WERI-Rb-1 (cell line): ENCODE data around the gene ERMARD.
A peak's percentile ranks its signal among the peaks of the same experiment; 100 is the strongest.

ENCODE experiments used
- DNase-seq: peaks from one replicate; pipeline ENCODE4 v3.0.0-alpha.2; 2020
- H3K27ac ChIP-seq: fragments of 250-450 bp; sonication (Bioruptor Pico); 2 replicates; pipeline ENCODE4 v1.5.1; 2020; ENCODE audit warnings: mild to moderate bottlenecking, moderate library complexity
- H3K27me3 ChIP-seq: fragments of 250-450 bp; sonication (Bioruptor Pico); 2 replicates; pipeline ENCODE4 v1.5.1; 2021; ENCODE audit warnings: mild to moderate bottlenecking, low read depth, moderate library complexity; ENCODE audit not compliant: insufficient read depth, severe bottlenecking
- H3K36me3 ChIP-seq: fragments of 250-450 bp; sonication (Bioruptor Pico); 2 replicates; pipeline ENCODE4 v1.5.1; 2020; ENCODE audit warnings: mild to moderate bottlenecking, moderate library complexity
- H3K4me3 ChIP-seq: 2 replicates; pipeline ENCODE4 v1.5.1; 2011; ENCODE audit warnings: low read depth, mild to moderate bottlenecking, control low read depth, low read length
- H3K9me3 ChIP-seq: fragments of 250-450 bp; sonication (Bioruptor Pico); 2 replicates; pipeline ENCODE4 v1.5.1; 2021; ENCODE audit warnings: mild to moderate bottlenecking, moderate library complexity; ENCODE audit not compliant: severe bottlenecking
- TF ChIP-seq, protein P1 (sequence below): IDR thresholded peaks from 2 replicates; pipeline ENCODE4 v1.5.1; 2011; ENCODE audit warnings: low read depth, mild to moderate bottlenecking, control low read depth, inconsistent platforms, low read length

ERMARD gene

DNA sequence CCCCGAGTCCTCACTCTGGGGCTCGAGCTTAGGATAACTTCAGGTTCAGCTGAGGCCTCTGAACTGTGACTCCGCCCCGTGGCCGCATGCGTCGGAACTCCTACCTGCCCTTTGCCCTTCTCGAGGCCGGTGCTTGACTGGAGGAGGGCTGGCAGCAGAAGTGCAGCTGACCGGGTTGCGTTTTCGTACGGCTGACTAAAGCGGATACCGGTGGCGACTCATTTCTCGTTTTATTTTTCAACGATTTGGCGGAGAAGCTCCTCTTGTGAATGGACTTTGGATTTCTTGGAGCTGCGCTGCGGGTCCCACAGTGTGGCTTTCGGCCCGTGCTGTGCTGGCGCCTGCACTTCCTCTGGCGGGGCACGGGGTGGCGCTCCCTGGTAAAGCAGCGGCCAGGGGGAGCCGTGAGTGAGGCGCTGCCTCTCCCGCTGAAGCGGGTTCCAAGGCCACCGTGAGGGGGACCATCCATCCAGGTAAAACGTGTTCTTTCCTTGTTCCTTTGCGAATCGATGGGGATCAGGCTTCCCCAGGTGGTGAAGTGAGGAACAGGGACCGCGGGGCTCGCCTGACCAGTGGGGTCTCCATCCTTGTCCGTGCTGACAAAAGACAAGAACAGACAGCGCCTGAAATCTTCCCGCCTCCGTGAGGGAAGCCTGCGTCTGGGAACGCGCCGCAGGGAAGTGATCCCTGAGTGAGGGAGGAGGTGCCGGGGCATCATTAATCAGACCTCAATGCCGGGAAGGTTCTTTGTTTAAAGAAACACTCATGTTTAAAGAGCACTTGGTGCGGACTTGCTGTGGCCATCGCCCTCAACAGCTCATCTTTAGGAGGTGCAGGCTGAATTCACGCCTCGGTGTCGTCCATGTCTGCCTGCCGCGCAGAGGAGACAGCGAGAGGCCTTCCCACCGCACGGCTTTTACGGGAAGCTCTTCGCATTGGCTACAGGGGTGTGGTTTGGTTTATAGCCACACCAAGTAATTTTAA is 38.8 kb downstream of the ERMARD start:
- peak; percentile 80 for DNase-seq
- no peaks in the 10 kb centered on the region for H3K36me3 ChIP-seq
- peak overlapping the region; percentile 53 for H3K4me3 ChIP-seq
- TF ChIP-seq, protein P1, sequence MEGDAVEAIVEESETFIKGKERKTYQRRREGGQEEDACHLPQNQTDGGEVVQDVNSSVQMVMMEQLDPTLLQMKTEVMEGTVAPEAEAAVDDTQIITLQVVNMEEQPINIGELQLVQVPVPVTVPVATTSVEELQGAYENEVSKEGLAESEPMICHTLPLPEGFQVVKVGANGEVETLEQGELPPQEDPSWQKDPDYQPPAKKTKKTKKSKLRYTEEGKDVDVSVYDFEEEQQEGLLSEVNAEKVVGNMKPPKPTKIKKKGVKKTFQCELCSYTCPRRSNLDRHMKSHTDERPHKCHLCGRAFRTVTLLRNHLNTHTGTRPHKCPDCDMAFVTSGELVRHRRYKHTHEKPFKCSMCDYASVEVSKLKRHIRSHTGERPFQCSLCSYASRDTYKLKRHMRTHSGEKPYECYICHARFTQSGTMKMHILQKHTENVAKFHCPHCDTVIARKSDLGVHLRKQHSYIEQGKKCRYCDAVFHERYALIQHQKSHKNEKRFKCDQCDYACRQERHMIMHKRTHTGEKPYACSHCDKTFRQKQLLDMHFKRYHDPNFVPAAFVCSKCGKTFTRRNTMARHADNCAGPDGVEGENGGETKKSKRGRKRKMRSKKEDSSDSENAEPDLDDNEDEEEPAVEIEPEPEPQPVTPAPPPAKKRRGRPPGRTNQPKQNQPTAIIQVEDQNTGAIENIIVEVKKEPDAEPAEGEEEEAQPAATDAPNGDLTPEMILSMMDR = peak; percentile 94
- H3K27ac ChIP-seq = peak overlapping the region; percentile 66
- H3K9me3 ChIP-seq = no peaks in the 10 kb centered on the region
- no peaks in the 10 kb centered on the region for H3K27me3 ChIP-seq

DNA sequence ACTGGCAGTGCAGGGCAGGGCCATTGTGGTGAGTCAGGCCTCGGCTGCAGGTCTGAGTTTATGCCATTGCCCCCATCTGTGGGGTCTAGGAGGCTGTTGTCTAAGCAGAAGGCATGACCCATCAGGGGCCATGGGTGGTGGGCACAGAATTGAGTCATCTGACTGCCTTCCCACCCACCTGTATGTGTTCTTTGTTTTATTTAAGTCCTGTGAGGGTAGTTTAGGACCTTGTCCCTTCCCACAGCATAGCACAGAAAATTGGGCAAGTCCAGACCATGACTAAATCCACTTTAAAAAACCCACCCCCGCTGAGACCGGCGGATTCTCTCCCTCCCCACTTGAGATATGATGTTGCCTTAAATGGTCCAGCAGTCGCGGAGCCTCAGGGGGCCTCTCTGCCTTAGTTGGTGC is 40.3 kb downstream of the ERMARD start:
- DNase-seq = no peak
- H3K36me3 ChIP-seq = no peaks in the 10 kb centered on the region
- H3K4me3 ChIP-seq = no peak overlapping the region
- no peaks in the 10 kb centered on the region for H3K27me3 ChIP-seq
- no peaks in the 10 kb centered on the region for H3K9me3 ChIP-seq
- TF ChIP-seq, protein P1 = no peak
- no peak overlapping the region for H3K27ac ChIP-seq

DNA sequence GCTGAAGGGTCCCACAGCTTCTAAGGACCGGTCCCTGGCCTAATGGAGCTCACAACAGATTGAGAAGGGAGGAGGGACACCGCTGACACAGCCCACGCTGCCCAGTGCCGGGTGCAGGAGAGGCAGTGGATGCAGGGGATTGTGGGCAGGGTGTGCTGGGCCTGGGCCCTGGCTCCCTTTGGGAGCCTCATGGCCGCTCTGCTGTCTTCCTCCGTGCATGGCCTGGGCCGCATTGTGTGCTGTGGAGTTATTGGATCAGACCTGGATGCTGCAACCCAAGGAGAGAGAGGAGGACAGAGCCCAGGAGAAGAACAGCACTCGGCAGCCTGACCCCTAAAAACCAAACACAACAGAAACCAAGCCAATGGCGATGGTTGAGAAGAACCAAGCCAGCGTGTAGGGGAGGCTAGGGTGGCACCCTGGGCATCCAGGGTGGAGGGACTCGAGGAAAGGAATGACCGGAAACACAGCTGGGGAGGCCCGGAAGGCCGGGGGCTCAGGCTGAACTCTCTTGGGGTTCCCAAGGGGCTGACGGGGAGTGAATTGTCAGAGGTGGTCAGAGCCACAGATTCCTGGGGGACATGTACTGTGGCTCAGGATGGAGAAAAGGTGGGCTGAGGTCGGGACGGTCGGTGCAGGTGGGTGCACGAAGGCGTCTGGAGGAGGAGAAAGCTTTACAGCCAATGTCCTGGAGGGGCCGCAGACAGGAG is 41.0 kb downstream of the ERMARD start:
- no peaks in the 10 kb centered on the region for H3K9me3 ChIP-seq
- no peak for DNase-seq
- TF ChIP-seq, protein P1 = no peak
- no peaks in the 10 kb centered on the region for H3K27me3 ChIP-seq
- H3K4me3 ChIP-seq = no peak overlapping the region
- no peaks in the 10 kb centered on the region for H3K36me3 ChIP-seq
- H3K27ac ChIP-seq = no peak overlapping the region

DNA sequence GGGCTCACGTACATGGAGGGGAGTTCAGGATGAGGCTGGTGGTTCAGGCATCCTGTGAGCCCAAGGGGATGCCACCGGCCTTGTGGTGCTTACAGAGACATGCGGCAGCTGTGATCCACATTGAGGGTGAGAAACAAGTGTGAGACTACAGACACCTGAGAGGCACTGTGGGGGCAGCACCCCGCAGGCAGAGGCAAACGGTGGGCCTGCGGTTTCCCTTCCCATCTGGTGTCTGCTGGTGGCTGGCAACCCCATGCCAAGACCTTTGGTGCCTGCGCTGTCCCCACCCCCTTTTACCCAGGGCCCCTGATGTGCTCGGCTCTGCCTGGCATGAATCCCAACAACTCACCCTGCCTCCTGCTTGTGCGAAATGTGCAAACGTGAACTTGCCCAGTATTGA is 42.0 kb downstream of the ERMARD start:
- H3K36me3 ChIP-seq = no peaks in the 10 kb centered on the region
- no peak for DNase-seq
- no peaks in the 10 kb centered on the region for H3K9me3 ChIP-seq
- H3K4me3 ChIP-seq = no peak overlapping the region
- H3K27me3 ChIP-seq = no peaks in the 10 kb centered on the region
- no peak overlapping the region for H3K27ac ChIP-seq
- TF ChIP-seq, protein P1 = no peak

DNA sequence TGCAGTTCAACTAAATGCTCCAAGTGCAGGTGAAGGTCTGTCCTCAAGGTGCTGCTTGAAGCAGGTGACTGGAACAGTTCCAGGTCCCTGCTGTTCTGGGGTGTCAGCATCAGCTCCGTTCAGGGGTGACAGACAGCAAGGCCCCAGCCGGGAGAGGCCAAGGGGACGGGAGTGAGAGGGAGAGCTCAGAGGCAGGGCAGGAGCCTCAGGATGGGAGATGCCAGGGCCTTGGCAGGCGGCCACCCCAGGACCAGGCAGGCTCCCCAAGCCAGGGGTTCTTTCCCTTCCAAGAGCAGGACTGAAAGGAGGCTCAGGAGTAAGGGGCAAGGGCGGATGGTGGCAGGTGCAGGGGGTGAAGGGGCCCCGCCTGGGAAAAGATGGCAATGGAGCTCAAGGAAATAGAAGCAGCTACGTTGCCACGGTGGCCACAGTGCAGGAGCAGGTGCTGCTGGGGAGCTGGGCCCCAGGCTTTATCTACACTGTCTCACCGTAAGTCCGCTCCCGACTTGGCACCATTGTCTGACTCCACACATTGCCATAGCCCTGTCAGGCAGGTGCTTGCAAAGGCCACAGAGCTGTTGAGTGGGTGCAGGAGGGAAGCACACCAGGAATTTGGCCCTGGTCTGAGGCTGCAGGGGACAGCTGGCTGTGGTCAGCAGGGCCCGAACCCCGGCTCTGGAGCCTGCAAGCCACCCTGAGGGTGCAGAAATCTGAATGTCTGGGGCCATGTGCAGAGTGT is 43.1 kb downstream of the ERMARD start:
- Histone ChIP-seq H3K27ac (no peak overlapping the region), H3K36me3 (no peaks in the 10 kb centered on the region), H3K9me3 (no peaks in the 10 kb centered on the region), H3K4me3 (no peak overlapping the region), H3K27me3 (no peaks in the 10 kb centered on the region)
- TF ChIP-seq, protein P1 = no peak
- DNase-seq = no peak
